K562 (cell line): ENCODE data around the gene LRRC15. TPM values are rescaled to one million over a fixed set of nuclear protein-coding genes. Genes with fewer than 3 reads are reported as not detected.

Experiments
- ATAC-seq: fragments of 200-7000 bp; cut with Tn5 transposase; 3 replicates; pipeline ENCODE4 v1.9.1; 2020; ENCODE audit warnings: moderate library complexity
- BruUV-seq: library from RNA; stranded (reverse); fragments of 400-500 nt; replicated peaks from 2 replicates; lab custom pipeline; 2021; lab: Mats Ljungman, UMichigan
- CTCF ChIA-PET: fragments of 300-600 bp; formaldehyde crosslinking; extraction: SDS; loops from one replicate; lab custom pipeline; 2021; ENCODE audit warnings: low intra/inter-chr PET ratio; lab: Yijun Ruan, JAX
- POLR2A ChIA-PET: fragments of 300-600, 350-650 bp; sonication (Branson Sonifier 250); formaldehyde crosslinking; extraction: SDS; loops from one replicate; lab custom pipeline; 2021; ENCODE audit warnings: antibody characterized with exemption, inconsistent platforms; lab: Yijun Ruan, JAX
- DNase-seq, 4 experiments: peaks; one replicate each; pipeline versions ENCODE4 v3.0.0 to v3.0.0-alpha.2; 2011 to 2018; ENCODE audit warnings: low spot score in 3 of 4, mixed read lengths in 3 of 4; ENCODE audit errors: extremely low read depth in 1 of 4
- FAIRE-seq: peaks from 2 replicates; lab custom pipeline; 2011; peaks lifted over from hg19 to GRCh38; lab: Jason Lieb, UNC
- H2AFZ ChIP-seq: 2 replicates; pipeline ENCODE4 v1.6.0; 2011; ENCODE audit warnings: low read depth, low read length, control low read depth, inconsistent platforms
- H3K27ac ChIP-seq: fragments of 200-600 bp; 3 replicates; pipeline ENCODE4 v1.8.0; 2011; ENCODE audit warnings: low read depth, mild to moderate bottlenecking, control low read depth, inconsistent platforms, low read length, moderate library complexity, mixed read lengths; ENCODE audit errors: extremely low read depth
- H3K27me3 ChIP-seq, 2 experiments: fragments of 300-600 bp in 1 of 2; 2 replicates in 1 of 2; 3 replicates in 1 of 2; pipeline versions ENCODE4 v1.6.0 to v1.8.0; 2011; ENCODE audit warnings: inconsistent platforms in 2 of 2, low read length in 2 of 2, mild to moderate bottlenecking in 1 of 2, mixed read lengths in 1 of 2, moderate library complexity in 1 of 2; ENCODE audit not compliant: control insufficient read depth in 2 of 2, insufficient read depth in 2 of 2
- H3K36me3 ChIP-seq: fragments of 300-600 bp; 3 replicates; pipeline ENCODE4 v1.8.0; 2011; ENCODE audit warnings: mild to moderate bottlenecking, low read length, inconsistent platforms; ENCODE audit not compliant: control insufficient read depth, insufficient read depth
- H3K4me1 ChIP-seq, 2 experiments: fragments of 200-600 bp in 1 of 2; replicated peaks in 1 of 2; 2 replicates in 1 of 2; 3 replicates in 1 of 2; pipeline versions ENCODE4 v1.5.1 to v1.8.0; 2011; ENCODE audit warnings: inconsistent platforms in 2 of 2, low read length in 2 of 2, mild to moderate bottlenecking in 1 of 2, mixed read lengths in 1 of 2, moderate library complexity in 1 of 2; ENCODE audit not compliant: control insufficient read depth in 2 of 2, insufficient read depth in 2 of 2
- H3K4me2 ChIP-seq: 2 replicates; pipeline ENCODE4 v1.6.1; 2011; ENCODE audit warnings: low read length, control low read depth, inconsistent platforms, mixed read lengths; ENCODE audit not compliant: insufficient read depth
- H3K4me3 ChIP-seq: fragments of 200-600 bp; sonication (generic), shearing (Covaris generic); 2 replicates; pipeline ENCODE4 v1.5.1; 2016; ENCODE audit warnings: control low read depth, inconsistent platforms
- H3K79me2 ChIP-seq: fragments of 200-600 bp; 3 replicates; pipeline ENCODE4 v1.8.0; 2011; ENCODE audit warnings: low read length, inconsistent platforms; ENCODE audit not compliant: control insufficient read depth, insufficient read depth
- H3K9ac ChIP-seq, 2 experiments: 2 replicates each; pipeline versions ENCODE4 v1.6.0 to v1.6.1; 2011; ENCODE audit warnings: low read depth in 2 of 2, low read length in 2 of 2, control low read depth in 1 of 2, inconsistent platforms in 1 of 2, mild to moderate bottlenecking in 1 of 2, mixed read lengths in 1 of 2; ENCODE audit not compliant: insufficient read depth in 1 of 2
- H3K9me1 ChIP-seq: one replicate; pipeline ENCODE4 v1.6.0; 2011; ENCODE audit warnings: inconsistent platforms, mild to moderate bottlenecking, low read length, moderate library complexity; ENCODE audit not compliant: control insufficient read depth, insufficient read depth
- H3K9me3 ChIP-seq: replicated peaks from 2 replicates; pipeline ENCODE4 v1.5.1; 2011; ENCODE audit warnings: low read depth, low read length, inconsistent platforms; ENCODE audit not compliant: control insufficient read depth, insufficient read depth
- H4K20me1 ChIP-seq: replicated peaks from 2 replicates; pipeline ENCODE4 v1.6.1; 2011; ENCODE audit warnings: low read length, inconsistent platforms, mixed read lengths; ENCODE audit not compliant: control insufficient read depth, insufficient read depth
- CREM ChIP-seq: IDR thresholded peaks from 2 replicates; pipeline ENCODE4 v1.6.1; 2014; ENCODE audit warnings: antibody characterized with exemption, low read depth
- NFIC ChIP-seq: fragments of 450-650 bp; IDR thresholded peaks from 2 replicates; pipeline ENCODE4 v1.6.1; 2017; ENCODE audit warnings: mild to moderate bottlenecking, inconsistent platforms
- RBM22 ChIP-seq: fragments of 200-400 bp; formaldehyde crosslinking; IDR thresholded peaks from 2 replicates; pipeline ENCODE4 v1.6.1; 2018; ENCODE audit warnings: low read length, low read depth; ENCODE audit not compliant: poor library complexity, severe bottlenecking
- WGBS: fragments of 100-300 bp; shearing (Covaris generic); methylation state at CpG from one replicate; pipeline ENCODE4 v1.1.6; 2016; ENCODE audit warnings: low coverage, mixed read lengths; ENCODE audit not compliant: insufficient coverage; ENCODE audit errors: missing lambda C conversion rate; 5-methylcytosine and 5-hydroxymethylcytosine counted together
- in situ Hi-C: fragments of 300-500 bp; cut with MboI; formaldehyde crosslinking; loops from 4 replicates; pipeline ENCODE4 v1.15.0; 2018; ENCODE audit warnings: inconsistent platforms, mixed read lengths
- intact Hi-C: fragments of 100-400 bp; cut with micrococcal nuclease; formaldehyde crosslinking; loops from 2 replicates; pipeline ENCODE4 v1.14.2; 2022
- polyA plus RNA-seq, 8 experiments: library from polyadenylated mRNA; depleted of rRNA in 4 of 8; stranded (reverse) in 5 of 8; unstranded in 3 of 8; fragments of >200 nt; fragmentation: Nextera tagmentation in 2 of 8; fragmentation: Illumina TruSeq in 1 of 8; extraction: Ambion mirVana in 2 of 8; extraction: Trizol in 1 of 8; gene quantifications; 2 replicates each; pipeline versions ENCODE4 v1.2.1 to v1.2.3, GENCODE V29; 2011 to 2014; ENCODE audit warnings: inconsistent platforms in 1 of 8, missing spikeins in 1 of 8
- total RNA-seq, 7 experiments: library from RNA; depleted of rRNA in 6 of 7; stranded (reverse); fragments of >200 nt in 6 of 7; fragmentation: Illumina TruSeq in 2 of 7; extraction: Trizol in 2 of 7; gene quantifications; 2 replicates each; pipeline versions ENCODE4 v1.2.1 to v1.2.3, GENCODE V29; 2011 to 2021; ENCODE audit warnings: low replicate concordance in 1 of 7

Gene LRRC15
- total and polyA plus RNA-seq, 9 of the 15 experiments (the other 6 are each of a cell fraction or from before 2014, with no cell fraction given), result not detected

GRCh38 chr3:194313560-194314387 lies 55.8 kb downstream of the LRRC15 start:
- intact Hi-C loops, result loop anchor here (2.0 to 10.0 kb wide), 7 partner anchors 59 to 1499 kb away; no protein-coding TSS in a partner anchor
- no peaks in the 10 kb centered on the region for H3K9me1 ChIP-seq
- peak; percentile 59 for TF ChIP-seq NFIC
- no peak for TF ChIP-seq RBM22
- TF ChIP-seq CREM, result no peak
- no peaks in the 10 kb centered on the region for H3K36me3 ChIP-seq
- H3K4me2 ChIP-seq, result no peak overlapping the region
- peaks cover 12 to 14% of the 10 kb centered on the region in 2 experiments for H3K4me1 ChIP-seq
- H3K27me3 ChIP-seq, result no peaks in the 10 kb centered on the region
- ChIA-PET CTCF (interaction anchor here (0.6 kb wide), 1 partner anchor 1129 kb away, joined by 3 read pairs; no protein-coding TSS in a partner anchor), POLR2A (interaction anchor here (0.6 to 5.5 kb wide), 7 partner anchors 16 to 701 kb away, joined by 3 to 48 read pairs (median 4); partner anchors contain the start of gene HES1)
- ATAC-seq (no peak), DNase-seq (no peak), FAIRE-seq (no peak)
- WGBS, result 32% methylated on average over 15 of the region's 15 CpGs
- peaks cover 2% of the 10 kb centered on the region; the same call in 1 of the 2 replicates for H3K9me3 ChIP-seq
- H3K4me3 ChIP-seq, result no peak overlapping the region
- H3K79me2 ChIP-seq, result no peaks in the 10 kb centered on the region
- in situ Hi-C loops, result loop anchor here (10.0 to 25.0 kb wide), 2 partner anchors 149 to 1501 kb away; no protein-coding TSS in a partner anchor
- no peak overlapping the region for H3K9ac ChIP-seq
- no TSS peak for BruUV-seq
- no peaks in the 10 kb centered on the region for H4K20me1 ChIP-seq
- no peak overlapping the region for H3K27ac ChIP-seq
- H2AFZ ChIP-seq, result no peak overlapping the region
